RPMI7951 (cell line): Measurements from ENCODE around the gene EGLN2. TPM values are rescaled to one million over a fixed set of nuclear protein-coding genes. Genes with fewer than 3 reads are reported as not detected.
"Not testable (repeated sequence)": the region's sequence is repeated elsewhere in the genome, so short reads cannot be mapped to it uniquely, and the experiment has no call there.

Experiments used
- DNase-seq: peaks from one replicate; pipeline ENCODE4 v3.0.0-alpha.2; 2012; ENCODE audit warnings: low read depth
- total RNA-seq: library from RNA; depleted of rRNA; stranded (reverse); fragments of >200 nt; shearing (Covaris generic); gene quantifications from 2 replicates; pipeline ENCODE4 v1.2.3, GENCODE V29; 2014; rRNA removed

EGLN2 gene
- total RNA-seq, 1 experiment from 2014 or later = 55.3 TPM

- DNase-seq = not testable (repeated sequence)
Measured at GRCh38 chr19:40842997-40843652, 44.1 kb downstream of the EGLN2 start.

- not testable (repeated sequence) for DNase-seq
Measured at GRCh38 chr19:40843653-40844052, 44.7 kb downstream of the EGLN2 start.

- DNase-seq = not testable (repeated sequence)
Measured at GRCh38 chr19:40846722-40847121, 47.7 kb downstream of the EGLN2 start.

- not testable (repeated sequence) for DNase-seq
Measured at GRCh38 chr19:40850277-40850676, 51.3 kb downstream of the EGLN2 start, which contains the start of gene CYP2A6. CYP2A6 (minus strand) TSS chr19:40850447; CDS start chr19:40850426, 21 bp downstream.

- DNase-seq = not testable (repeated sequence)
Measured at GRCh38 chr19:40852467-40853152, 53.6 kb downstream of the EGLN2 start.

Other genes with a start within 250 kb of the EGLN2 start
- gene SHKBP1, start 222.3 kb upstream of the EGLN2 start, total RNA-seq = 31.0 and 33.3 TPM in 2 replicates
- 21.5 and 22.0 TPM in 2 replicates for gene LTBP4, start 197.8 kb upstream of the EGLN2 start, total RNA-seq
- gene NUMBL, start 108.5 kb upstream of the EGLN2 start, total RNA-seq = 11.8 and 13.2 TPM in 2 replicates
- gene COQ8B, start 82.3 kb upstream of the EGLN2 start, total RNA-seq = 18.9 and 23.6 TPM in 2 replicates
- 3.9 and 4.1 TPM in 2 replicates for gene ITPKC, start 82.1 kb upstream of the EGLN2 start, total RNA-seq
- gene ACTMAP, start 48.7 kb upstream of the EGLN2 start, total RNA-seq = 1.3 and 1.5 TPM in 2 replicates
- 86.5 and 102 TPM in 2 replicates for gene SNRPA, start 48.0 kb upstream of the EGLN2 start, total RNA-seq
- 8.9 and 12.6 TPM in 2 replicates for gene MIA, start 23.7 kb upstream of the EGLN2 start, total RNA-seq
- 19.6 and 23.0 TPM in 2 replicates for gene RAB4B, start 20.9 kb upstream of the EGLN2 start, total RNA-seq
- gene CYP2A6, start 51.3 kb downstream of the EGLN2 start, total RNA-seq = not detected in 2 replicates
- gene CYP2A7, start 83.0 kb downstream of the EGLN2 start, total RNA-seq = not detected in 2 replicates
- gene CYP2B6, start 192.1 kb downstream of the EGLN2 start, total RNA-seq = not detected in 2 replicates